ENCODE results near the gene DGKA.

The DGKA gene

DNA sequence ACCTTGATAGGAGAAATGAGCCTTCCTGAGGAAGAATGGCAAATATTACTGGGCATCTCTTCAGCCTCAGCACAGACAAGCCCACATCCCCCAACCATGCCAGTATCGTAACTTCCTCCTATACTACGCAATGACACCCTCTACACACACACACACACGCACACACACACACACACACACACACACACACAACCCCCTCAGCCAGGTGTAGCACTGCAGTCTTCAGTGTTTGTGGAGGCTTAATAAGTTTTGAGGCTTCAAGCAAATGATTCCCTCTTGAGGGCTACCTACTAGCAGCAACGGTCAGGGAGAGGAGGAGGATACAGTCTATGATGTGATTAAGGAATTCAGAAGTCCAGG lies 1.6 kb downstream of the DGKA start:
- peak overlapping the region; percentile 67; the same call in 1 of the 2 replicates for H3K27ac ChIP-seq
- TF ChIP-seq CTCF (conservative IDR thresholded peaks at IDR 0.05), result no peak

- H3K27ac ChIP-seq, result no peak overlapping the region
- no peak for TF ChIP-seq CTCF (conservative IDR thresholded peaks at IDR 0.05)
Measured at GRCh38 chr12:55933169-55933798, 2.3 kb downstream of the DGKA start.

- TF ChIP-seq CTCF (conservative IDR thresholded peaks at IDR 0.05), result no peak
- H3K27ac ChIP-seq, result no peak overlapping the region
Measured at GRCh38 chr12:55933799-55934742, 3.1 kb downstream of the DGKA start.

DNA sequence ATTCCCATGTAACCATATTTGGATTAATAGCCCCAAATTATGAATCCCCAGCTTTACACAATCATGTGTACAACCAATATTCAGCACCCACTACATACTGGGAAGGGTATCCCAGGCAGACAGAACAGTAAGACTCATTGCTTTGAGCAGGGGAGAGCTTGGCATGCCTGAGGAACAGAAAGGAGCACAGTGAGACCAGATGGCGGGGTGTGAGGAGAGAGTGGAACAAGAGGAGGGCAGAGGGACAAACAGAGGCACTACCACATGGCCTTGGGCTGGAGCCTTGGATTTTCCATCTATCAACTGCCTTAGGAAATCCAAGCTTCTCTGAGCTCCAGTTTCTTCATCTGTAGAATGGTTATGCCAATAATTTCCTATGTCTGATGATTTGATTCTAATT lies 3.8 kb downstream of the DGKA start:
- H3K27ac ChIP-seq, result no peak overlapping the region
- TF ChIP-seq CTCF (conservative IDR thresholded peaks at IDR 0.05), result no peak

- no peak overlapping the region for H3K27ac ChIP-seq
- no peak for TF ChIP-seq CTCF (conservative IDR thresholded peaks at IDR 0.05)
Measured at GRCh38 chr12:55935738-55936151, 4.8 kb downstream of the DGKA start.

DNA sequence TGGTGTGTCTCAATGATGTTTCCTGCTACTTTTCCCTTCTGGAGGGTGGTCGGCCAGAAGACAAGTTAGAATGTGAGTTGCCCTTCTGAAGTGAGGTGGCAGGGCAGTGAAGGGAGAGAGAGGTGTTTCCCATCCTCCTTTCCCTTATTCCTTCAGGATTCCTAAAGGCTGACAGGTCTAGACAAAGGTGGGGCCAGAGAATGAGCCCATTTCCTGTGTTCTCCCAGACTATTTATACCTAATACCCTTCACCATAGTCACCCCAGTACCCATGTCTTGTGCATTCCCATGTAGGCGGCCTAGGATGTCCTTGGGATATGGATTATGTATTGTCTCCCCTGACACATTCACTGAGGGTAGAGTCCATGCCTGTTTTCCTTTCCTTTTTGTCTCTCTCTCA lies 7.0 kb downstream of the DGKA start:
- H3K27ac ChIP-seq, result no peak overlapping the region
- no peak for TF ChIP-seq CTCF (conservative IDR thresholded peaks at IDR 0.05)

GRCh38 chr12:55938826-55939501 lies 8.0 kb downstream of the DGKA start:
- no peak for TF ChIP-seq CTCF (conservative IDR thresholded peaks at IDR 0.05)
- H3K27ac ChIP-seq, result no peak overlapping the region
